GM03348 (cell line): Measurements from ENCODE around the gene DCLRE1A.
A peak's percentile ranks its signal among the peaks of the same experiment; 100 is the strongest.

Source experiments
- DNase-seq: peaks from one replicate; pipeline ENCODE4 v3.0.0; 2012; ENCODE audit warnings: low spot score

DCLRE1A gene

DNA sequence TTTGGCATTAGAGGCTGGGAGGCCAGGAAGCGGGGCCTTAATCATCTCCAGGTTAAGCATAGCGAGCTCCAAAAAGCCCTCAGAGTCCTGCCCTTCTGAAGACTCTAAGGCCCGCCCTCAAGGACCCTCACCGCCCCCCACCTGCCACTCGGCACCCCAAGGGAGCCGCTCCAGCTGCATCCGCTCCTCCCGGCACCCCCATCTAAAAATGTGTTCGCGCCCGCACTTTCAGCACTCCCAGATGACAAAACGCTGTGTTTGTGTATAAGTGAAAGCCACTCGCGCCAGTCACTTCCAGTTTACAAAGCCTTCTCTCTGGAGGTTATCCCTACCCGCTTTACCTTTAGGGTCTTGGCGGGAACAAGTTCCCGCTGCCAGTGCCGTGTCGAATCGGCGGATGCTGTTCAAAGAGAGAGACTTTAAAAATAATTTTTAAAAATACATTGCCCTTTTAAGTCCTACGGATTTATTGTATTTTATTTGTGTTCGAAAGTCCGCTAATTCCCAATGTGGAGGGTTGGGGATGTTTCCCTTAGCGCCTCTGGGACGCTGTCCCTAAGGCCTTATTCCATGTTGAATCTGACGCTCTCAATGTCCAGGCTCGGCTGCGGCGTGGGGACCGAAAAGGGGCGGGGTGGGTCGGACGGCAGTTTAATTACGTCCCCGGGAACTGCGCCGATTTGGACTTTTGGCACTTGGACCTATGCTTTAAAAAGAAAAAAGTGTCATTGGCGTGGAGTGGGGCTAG lies at the start of gene DCLRE1A, which contains the start of gene NHLRC2:
TSS of gene DCLRE1A (minus strand) at position 70 of the 748 bp plus-strand sequence. CDS start 900 bp downstream, outside the sequence.
TSS of gene NHLRC2 (plus strand) at position 649 of the 748 bp plus-strand sequence. CDS start 212 bp downstream, outside the sequence.
- DNase-seq: peak; percentile 85

- DNase-seq: peak; percentile 4
Observed at GRCh38 chr10:113899952-113900598, 46.2 kb upstream of the DCLRE1A start.

- peak; percentile 5 for DNase-seq
Observed at GRCh38 chr10:113897693-113898618, 44.1 kb upstream of the DCLRE1A start.

DNA sequence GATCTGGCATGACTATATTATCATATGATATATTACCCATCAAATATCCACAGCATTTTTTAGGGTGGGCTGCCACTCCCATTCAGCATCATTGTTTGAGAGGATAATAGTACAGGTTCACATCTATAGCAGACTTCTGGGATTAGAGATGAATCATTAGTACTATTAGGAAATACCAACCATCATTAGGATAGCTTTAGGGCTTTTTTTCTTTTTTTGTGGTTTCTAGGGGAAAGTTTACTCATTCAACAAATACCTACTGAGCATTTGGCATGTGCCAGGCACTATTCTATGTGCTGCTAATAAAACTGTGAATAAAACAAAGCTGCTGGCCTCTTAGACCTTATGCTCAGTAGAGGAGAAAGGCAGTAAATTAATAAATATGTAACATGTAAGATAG lies 41.1 kb upstream of the DCLRE1A start:
- DNase-seq: peak; percentile 45

GRCh38 chr10:113894581-113894980 lies 40.7 kb upstream of the DCLRE1A start:
- DNase-seq: no peak

DNA sequence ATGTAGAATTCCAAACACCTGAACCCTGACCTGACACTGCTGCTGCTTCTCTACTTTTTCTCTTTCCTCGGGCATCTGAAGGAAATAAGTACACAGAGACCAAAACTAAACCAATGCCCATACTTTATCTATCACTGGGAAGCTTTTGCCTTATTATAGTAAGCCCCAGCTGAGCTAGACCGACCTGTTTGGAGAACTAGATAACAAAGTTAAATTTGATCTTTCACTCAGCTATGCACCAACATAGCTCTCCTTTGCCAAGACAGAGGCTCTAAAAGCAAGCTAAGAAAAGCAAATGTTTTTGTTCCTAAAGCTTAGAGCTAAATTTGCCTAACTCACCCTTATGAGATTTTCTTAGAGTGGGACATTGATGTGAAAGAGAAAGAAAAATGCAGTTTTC lies 39.7 kb upstream of the DCLRE1A start:
- no peak for DNase-seq

DNA sequence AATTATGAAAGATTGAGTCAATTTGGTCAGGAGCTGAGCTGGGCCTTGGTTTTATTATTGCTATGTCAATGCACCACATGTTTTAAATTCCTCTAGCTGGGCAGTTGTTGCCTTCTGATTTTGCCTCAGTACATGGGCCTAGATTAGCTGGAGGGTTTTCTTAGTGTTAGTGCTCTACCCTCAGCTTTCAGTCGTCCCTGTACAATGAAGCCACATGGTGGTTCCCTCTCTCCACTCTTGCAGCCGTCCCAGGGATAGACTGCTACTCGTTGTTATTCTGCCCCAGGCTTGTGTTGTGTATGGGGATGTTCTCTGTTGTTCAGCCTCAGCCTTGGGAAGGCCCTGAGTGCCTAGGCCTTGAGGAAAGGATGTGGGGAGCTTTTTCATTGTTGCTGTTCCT lies 37.6 kb upstream of the DCLRE1A start:
- no peak for DNase-seq

- DNase-seq: no peak
Observed at GRCh38 chr10:113890769-113891168, 36.9 kb upstream of the DCLRE1A start.

DNA sequence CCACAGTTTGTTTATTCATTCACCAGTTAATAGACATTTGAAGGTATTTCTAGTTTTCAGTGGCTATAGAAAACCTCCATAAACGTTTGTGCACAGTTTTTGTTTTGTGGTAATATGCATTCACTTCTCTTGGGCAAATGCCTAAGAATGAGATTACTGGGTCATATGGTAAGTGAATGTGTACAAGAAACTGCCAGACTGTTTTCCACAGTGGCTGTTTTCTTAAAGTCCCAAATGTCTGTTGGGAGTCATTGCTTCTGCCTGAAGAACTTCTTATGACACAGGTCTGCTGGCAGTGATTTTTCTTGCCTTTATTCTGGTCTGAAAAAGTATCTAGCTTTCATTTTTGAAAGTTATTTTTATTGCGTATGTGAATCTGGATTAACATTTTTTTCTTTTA lies 36.0 kb upstream of the DCLRE1A start:
- no peak for DNase-seq

DNA sequence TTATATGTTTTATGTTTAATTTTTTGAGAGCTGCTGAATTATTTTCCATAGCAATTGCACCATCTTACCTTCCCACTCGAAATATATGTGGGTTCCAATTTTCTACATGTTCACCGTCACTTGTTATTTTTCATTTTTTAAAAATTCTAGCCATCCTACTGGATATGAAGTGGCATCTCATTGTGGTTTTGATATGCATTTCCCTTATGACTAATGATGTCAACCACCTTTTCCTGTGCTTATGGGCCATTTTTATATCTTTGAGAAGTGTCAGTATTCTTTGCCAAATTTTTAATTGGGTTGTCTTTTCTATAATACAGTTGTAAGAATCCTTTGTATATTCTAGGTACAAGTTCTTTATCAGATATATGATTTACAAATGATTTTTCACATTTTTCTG lies 28.4 kb upstream of the DCLRE1A start:
- no peak for DNase-seq

DNA sequence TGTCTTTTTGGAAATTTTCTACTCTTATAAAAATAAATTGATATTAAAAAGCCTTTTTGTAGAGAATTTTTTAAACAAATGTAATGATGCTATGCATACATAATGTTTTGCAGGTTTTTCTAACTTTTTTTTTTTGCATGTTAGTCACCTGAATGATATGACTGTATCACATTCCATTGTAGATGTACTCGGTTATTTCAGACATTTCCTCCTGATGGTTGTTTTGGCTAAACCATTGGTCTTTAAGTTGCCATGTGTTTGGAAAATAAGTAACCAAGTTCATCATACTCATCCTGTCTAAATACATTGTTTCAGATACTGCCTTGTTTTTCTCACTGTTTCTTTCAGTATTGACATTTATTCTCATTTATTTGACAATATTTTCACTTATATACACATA lies 26.4 kb upstream of the DCLRE1A start:
- DNase-seq: peak; percentile 4

DNA sequence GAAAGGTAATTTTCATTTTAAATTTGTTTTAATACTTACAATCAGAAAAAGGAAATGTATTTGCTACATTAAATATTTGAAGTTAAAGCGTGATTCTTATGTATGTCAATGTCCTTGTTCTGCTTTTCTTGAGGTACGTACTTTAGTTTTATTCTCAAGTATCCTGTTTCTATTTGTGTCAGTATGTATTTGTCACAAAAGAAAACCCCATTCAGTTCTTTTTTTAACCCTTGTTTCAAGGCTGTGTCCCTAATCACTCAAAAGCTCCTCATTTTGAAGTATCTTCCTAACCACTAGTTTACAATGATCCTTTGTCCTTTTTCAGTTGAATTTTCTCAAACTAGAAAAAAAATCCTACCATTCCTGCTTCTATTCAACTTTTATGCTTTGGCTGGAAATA lies 25.8 kb upstream of the DCLRE1A start:
- DNase-seq: no peak

- no peak for DNase-seq
Observed at GRCh38 chr10:113876461-113876860, 22.6 kb upstream of the DCLRE1A start.

GRCh38 chr10:113875212-113875611 lies 21.3 kb upstream of the DCLRE1A start:
- DNase-seq: no peak

DNA sequence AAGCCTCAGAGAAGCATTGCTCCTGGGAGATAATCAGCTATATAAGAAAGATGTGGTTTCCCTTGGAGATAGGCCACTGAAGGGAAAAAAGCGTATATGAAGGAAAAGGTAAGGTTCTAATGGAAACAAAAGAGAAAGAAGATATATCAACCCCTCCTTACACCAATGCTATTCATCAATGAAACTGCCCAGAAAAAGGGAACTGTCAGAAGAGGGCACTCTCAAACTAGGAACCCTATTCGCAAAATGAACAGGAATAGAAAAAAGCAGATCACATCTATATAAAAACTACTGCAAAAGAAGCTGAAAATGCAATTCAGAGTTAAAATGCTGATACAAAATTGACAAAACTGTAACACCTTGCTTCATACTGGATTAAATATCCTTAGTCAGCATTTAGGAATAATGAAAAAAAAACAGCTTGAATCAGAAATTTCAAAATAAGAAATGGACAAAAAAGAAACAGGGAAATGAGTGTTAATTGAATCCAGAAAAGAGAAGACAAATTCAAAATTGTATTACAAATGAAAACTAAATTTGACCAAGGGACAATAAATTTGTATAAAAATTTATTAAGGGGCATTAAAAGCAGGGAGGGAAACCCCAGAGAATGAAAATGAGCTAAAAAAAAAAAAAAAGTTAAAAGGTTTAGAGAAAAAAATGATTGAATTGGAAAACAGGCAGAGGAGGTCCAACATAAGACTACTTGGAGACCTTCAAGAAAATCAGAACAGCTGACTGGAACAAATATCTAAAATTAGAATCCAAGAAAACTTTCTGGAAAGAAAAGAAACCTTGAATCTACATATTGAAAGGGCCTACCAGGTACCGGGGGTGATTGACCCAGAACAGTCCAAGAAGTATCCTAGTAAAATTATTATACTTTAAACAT lies 18.5 kb upstream of the DCLRE1A start:
- DNase-seq: no peak

DNA sequence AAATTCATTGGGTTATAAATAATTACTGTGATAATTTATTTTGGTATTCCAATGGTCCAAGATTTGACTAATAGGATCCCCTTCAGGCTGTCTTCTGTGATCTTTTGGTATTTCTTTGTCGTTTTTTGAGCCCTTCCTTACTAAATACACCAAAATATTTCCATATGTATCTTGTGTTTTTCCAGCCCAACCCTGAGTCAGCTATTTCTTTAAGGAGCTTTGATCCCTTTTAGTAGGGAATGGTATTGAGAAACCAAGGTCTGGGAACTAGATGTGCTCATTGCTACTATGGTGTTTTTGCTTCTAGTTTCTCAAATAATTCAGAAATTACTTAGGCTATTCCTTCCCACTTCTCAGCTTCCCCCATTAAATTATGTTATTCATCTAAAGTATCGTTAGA lies 15.9 kb upstream of the DCLRE1A start:
- DNase-seq: no peak

GRCh38 chr10:113867904-113868303 lies 14.0 kb upstream of the DCLRE1A start:
- no peak for DNase-seq

- DNase-seq: no peak
Observed at GRCh38 chr10:113866551-113867394, 12.9 kb upstream of the DCLRE1A start.

GRCh38 chr10:113865901-113866300 lies 12.0 kb upstream of the DCLRE1A start:
- DNase-seq: no peak

DNA sequence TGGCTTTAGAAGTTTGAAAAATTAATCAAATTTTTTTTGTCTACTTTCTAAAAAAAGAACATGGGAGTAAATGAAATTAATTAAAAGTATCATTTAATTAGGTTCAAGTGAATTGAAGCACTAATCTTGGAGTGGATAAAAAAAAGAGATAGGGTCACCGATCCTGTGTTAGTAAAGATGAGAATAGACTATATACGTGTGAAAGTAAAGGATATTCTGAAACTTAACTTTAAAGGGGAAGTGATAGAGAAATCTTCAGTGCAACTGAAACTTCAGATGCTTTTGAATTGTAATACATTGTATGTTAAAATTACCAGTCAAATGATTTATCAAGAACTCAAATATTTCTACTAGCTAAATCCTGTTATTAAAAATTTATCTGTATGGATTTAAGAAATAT lies 5.4 kb upstream of the DCLRE1A start:
- no peak for DNase-seq

GRCh38 chr10:113858541-113858940 lies 4.7 kb upstream of the DCLRE1A start:
- DNase-seq: no peak
